ENCODE measurements around the gene MED13L. TPM values are rescaled to one million over a fixed set of nuclear protein-coding genes. Genes with fewer than 3 reads are reported as not detected.

MED13L gene
- total and polyA plus RNA-seq, 2 experiments from 2014 or later, result 11.7 to 88.7 TPM

- Histone ChIP-seq H3K27ac (no peak overlapping the region), H4K20me1 (ENCODE audit: insufficient read depth) (peaks cover 9% of the 10 kb centered on the region)
Measured at GRCh38 chr12:116101991-116102390, 175.5 kb downstream of the MED13L start.

GRCh38 chr12:116099652-116100432 is 177.7 kb downstream of the MED13L start:
- in situ Hi-C loops (cut with MboI), result no loop called here
- no peak for DNase-seq
- 64% methylated on average over 6 of the region's 6 CpGs for WGBS, 2 experiments (ENCODE audit: low coverage in 1 of 2, low lambda C conversion rate in 2 of 2, missing lambda C conversion rate in 2 of 2)
- TF ChIP-seq EZH2 (IDR thresholded peaks at IDR 0.05; ENCODE audit: insufficient read depth, poor library complexity, severe bottlenecking) (no peak), EZH2phosphoT487 (IDR thresholded peaks at IDR 0.05; ENCODE audit: insufficient read depth, low read depth) (no peak)
- Histone ChIP-seq H4K20me1 (ENCODE audit: insufficient read depth) (peaks cover 7% of the 10 kb centered on the region; the same call in 1 of the 2 replicates), H2AFZ (no peak overlapping the region), H3K27ac (no peak overlapping the region), H3F3A (ENCODE audit: insufficient read depth) (peaks cover 5% of the 10 kb centered on the region; the same call in 1 of the 2 replicates), H3K79me2 (ENCODE audit: insufficient read depth) (peaks cover 100% of the 10 kb centered on the region), H3K9ac (no peak overlapping the region), H3K4me1 (ENCODE audit: insufficient read depth) (no peaks in the 10 kb centered on the region), H3K36me3 (ENCODE audit: low read depth) (peaks cover 14% of the 10 kb centered on the region; the same call in 1 of the 2 replicates), H3K4me2 (ENCODE audit: unreplicated experiment) (no peak overlapping the region), H3K9me2 (ENCODE audit: insufficient read depth) (no peaks in the 10 kb centered on the region), H3K4me3 (no peak overlapping the region), H3K9me3 (ENCODE audit: low read depth) (no peaks in the 10 kb centered on the region), H3K27me3 (replicated peaks; ENCODE audit: insufficient read depth) (no peaks in the 10 kb centered on the region)

More at GRCh38 chr12:116101991-116102390, 175.5 kb downstream of the MED13L start:
- H3K4me2 ChIP-seq (ENCODE audit: unreplicated experiment), result no peak overlapping the region
- no peak overlapping the region for H2AFZ ChIP-seq
- H3K9me2 ChIP-seq (ENCODE audit: insufficient read depth), result no peaks in the 10 kb centered on the region
- TF ChIP-seq EZH2phosphoT487 (IDR thresholded peaks at IDR 0.05; ENCODE audit: insufficient read depth, low read depth), result no peak
- no peak overlapping the region for H3K4me3 ChIP-seq
- H3K9ac ChIP-seq, result no peak overlapping the region
- 75 to 79% methylated on average over 2 of the region's 2 CpGs for WGBS, 2 experiments (ENCODE audit: low coverage in 1 of 2, low lambda C conversion rate in 2 of 2, missing lambda C conversion rate in 2 of 2)
- in situ Hi-C loops (cut with MboI), result no loop called here
- H3K9me3 ChIP-seq (ENCODE audit: low read depth), result no peaks in the 10 kb centered on the region
- DNase-seq, result no peak
- H3K36me3 ChIP-seq (ENCODE audit: low read depth), result 0 out of 2 replicates have a peak, but pooled peaks cover 18% of the 10 kb centered on the region
- H3K27me3 ChIP-seq (replicated peaks; ENCODE audit: insufficient read depth), result no peaks in the 10 kb centered on the region
- no peaks in the 10 kb centered on the region for H3F3A ChIP-seq (ENCODE audit: insufficient read depth)
- H3K4me1 ChIP-seq (ENCODE audit: insufficient read depth), result no peaks in the 10 kb centered on the region
- peaks cover 100% of the 10 kb centered on the region for H3K79me2 ChIP-seq (ENCODE audit: insufficient read depth)

GRCh38 chr12:116096874-116097273 is 180.6 kb downstream of the MED13L start:
- Histone ChIP-seq H4K20me1 (ENCODE audit: insufficient read depth) (peaks cover 14% of the 10 kb centered on the region; the same call in 1 of the 2 replicates), H3F3A (ENCODE audit: insufficient read depth) (peaks cover 13% of the 10 kb centered on the region; the same call in 1 of the 2 replicates), H3K27me3 (replicated peaks; ENCODE audit: insufficient read depth) (no peaks in the 10 kb centered on the region), H3K27ac (no peak overlapping the region), H3K9ac (no peak overlapping the region), H3K9me3 (ENCODE audit: low read depth) (no peaks in the 10 kb centered on the region), H3K4me2 (ENCODE audit: unreplicated experiment) (no peak overlapping the region), H3K36me3 (ENCODE audit: low read depth) (peaks cover 20% of the 10 kb centered on the region; the same call in 1 of the 2 replicates), H2AFZ (no peak overlapping the region), H3K4me3 (no peak overlapping the region), H3K79me2 (ENCODE audit: insufficient read depth) (peaks cover 100% of the 10 kb centered on the region), H3K4me1 (ENCODE audit: insufficient read depth) (no peaks in the 10 kb centered on the region), H3K9me2 (ENCODE audit: insufficient read depth) (no peaks in the 10 kb centered on the region)
- in situ Hi-C loops (cut with MboI), result no loop called here
- 93 to 99% methylated on average over 5 of the region's 5 CpGs for WGBS, 2 experiments (ENCODE audit: low coverage in 1 of 2, low lambda C conversion rate in 2 of 2, missing lambda C conversion rate in 2 of 2)
- no peak for DNase-seq
- TF ChIP-seq EZH2 (IDR thresholded peaks at IDR 0.05; ENCODE audit: insufficient read depth, poor library complexity, severe bottlenecking), result no peak
- TF ChIP-seq EZH2phosphoT487 (IDR thresholded peaks at IDR 0.05; ENCODE audit: insufficient read depth, low read depth), result no peak

GRCh38 chr12:116094475-116094874 is 183.0 kb downstream of the MED13L start:
- peaks cover 20% of the 10 kb centered on the region; the same call in 1 of the 2 replicates for H3K36me3 ChIP-seq (ENCODE audit: low read depth)
- in situ Hi-C loops (cut with MboI), result no loop called here
- H3K4me3 ChIP-seq, result no peak overlapping the region
- H3K9me2 ChIP-seq (ENCODE audit: insufficient read depth), result no peaks in the 10 kb centered on the region
- no peaks in the 10 kb centered on the region for H3K9me3 ChIP-seq (ENCODE audit: low read depth)
- no peak for DNase-seq
- no peaks in the 10 kb centered on the region for H3K27me3 ChIP-seq (replicated peaks; ENCODE audit: insufficient read depth)
- peaks cover 100% of the 10 kb centered on the region for H3K79me2 ChIP-seq (ENCODE audit: insufficient read depth)
- H4K20me1 ChIP-seq (ENCODE audit: insufficient read depth), result peaks cover 7% of the 10 kb centered on the region; the same call in 1 of the 2 replicates
- TF ChIP-seq EZH2phosphoT487 (IDR thresholded peaks at IDR 0.05; ENCODE audit: insufficient read depth, low read depth), result no peak
- no peak for TF ChIP-seq EZH2 (IDR thresholded peaks at IDR 0.05; ENCODE audit: insufficient read depth, poor library complexity, severe bottlenecking)
- no peak overlapping the region for H3K9ac ChIP-seq
- no peak overlapping the region for H3K27ac ChIP-seq
- H2AFZ ChIP-seq, result no peak overlapping the region
- H3K4me2 ChIP-seq (ENCODE audit: unreplicated experiment), result no peak overlapping the region
- H3F3A ChIP-seq (ENCODE audit: insufficient read depth), result peaks cover 15% of the 10 kb centered on the region; the same call in 1 of the 2 replicates
- H3K4me1 ChIP-seq (ENCODE audit: insufficient read depth), result no peaks in the 10 kb centered on the region
